Calu3 (cell line): ENCODE results near the gene CST5. TPM values are rescaled to one million over a fixed set of nuclear protein-coding genes. Genes with fewer than 3 reads are reported as not detected.
A peak's percentile ranks its signal among the peaks of the same experiment; 100 is the strongest.
"Not testable (repeated sequence)": the region's sequence is repeated elsewhere in the genome, so short reads cannot be mapped to it uniquely, and the experiment has no call there.

Experiments used
- BruUV-seq: library from RNA; stranded (reverse); fragments of 400-500 nt; replicated peaks from 2 replicates; lab custom pipeline; 2021; lab: Mats Ljungman, UMichigan
- CTCF ChIA-PET: fragments of 300-600 bp; sonication (Branson Sonifier 250); formaldehyde crosslinking; loops from one replicate; lab custom pipeline; 2022; ENCODE audit warnings: antibody characterized with exemption; lab: Charles Lee
- DNase-seq: peaks from one replicate; pipeline ENCODE4 v3.0.0; 2022
- H3K27ac Mint-ChIP-seq: one replicate; pipeline ENCODE4 v1.8.0; 2022; ENCODE audit warnings: mixed read lengths; ENCODE audit not compliant: unreplicated experiment
- H3K27me3 Mint-ChIP-seq: one replicate; pipeline ENCODE4 v1.8.0; 2022; ENCODE audit warnings: mixed read lengths; ENCODE audit not compliant: unreplicated experiment
- H3K36me3 Mint-ChIP-seq: one replicate; pipeline ENCODE4 v1.8.0; 2022; ENCODE audit warnings: mild to moderate bottlenecking, moderate library complexity, mixed read lengths; ENCODE audit not compliant: insufficient read depth, unreplicated experiment
- H3K4me1 Mint-ChIP-seq: one replicate; pipeline ENCODE4 v1.8.0; 2022; ENCODE audit warnings: mild to moderate bottlenecking, low read depth, mixed read lengths; ENCODE audit not compliant: unreplicated experiment
- H3K4me3 Mint-ChIP-seq: one replicate; pipeline ENCODE4 v1.8.0; 2022; ENCODE audit warnings: mild to moderate bottlenecking, low read depth, moderate library complexity, mixed read lengths; ENCODE audit not compliant: unreplicated experiment
- H3K9me3 Mint-ChIP-seq: one replicate; pipeline ENCODE4 v1.8.0; 2022; ENCODE audit warnings: low read depth, mixed read lengths; ENCODE audit not compliant: unreplicated experiment
- intact Hi-C: fragments of 100-400 bp; cut with micrococcal nuclease; formaldehyde crosslinking; loops from one replicate; pipeline ENCODE4 v1.10.0; 2022; ENCODE audit not compliant: unreplicated experiment
- total RNA-seq: library from RNA; stranded (reverse); gene quantifications from 2 replicates; pipeline ENCODE4 v1.2.3, GENCODE V29; 2022
- TF ChIP-seq, protein P1 (sequence below): fragments of 200-600 bp; IDR thresholded peaks from one replicate; pipeline ENCODE4 v1.8.0; 2022; ENCODE audit warnings: antibody characterized with exemption; ENCODE audit not compliant: unreplicated experiment

The CST5 gene
- total RNA-seq, 1 experiment from 2014 or later, result not detected

DNA sequence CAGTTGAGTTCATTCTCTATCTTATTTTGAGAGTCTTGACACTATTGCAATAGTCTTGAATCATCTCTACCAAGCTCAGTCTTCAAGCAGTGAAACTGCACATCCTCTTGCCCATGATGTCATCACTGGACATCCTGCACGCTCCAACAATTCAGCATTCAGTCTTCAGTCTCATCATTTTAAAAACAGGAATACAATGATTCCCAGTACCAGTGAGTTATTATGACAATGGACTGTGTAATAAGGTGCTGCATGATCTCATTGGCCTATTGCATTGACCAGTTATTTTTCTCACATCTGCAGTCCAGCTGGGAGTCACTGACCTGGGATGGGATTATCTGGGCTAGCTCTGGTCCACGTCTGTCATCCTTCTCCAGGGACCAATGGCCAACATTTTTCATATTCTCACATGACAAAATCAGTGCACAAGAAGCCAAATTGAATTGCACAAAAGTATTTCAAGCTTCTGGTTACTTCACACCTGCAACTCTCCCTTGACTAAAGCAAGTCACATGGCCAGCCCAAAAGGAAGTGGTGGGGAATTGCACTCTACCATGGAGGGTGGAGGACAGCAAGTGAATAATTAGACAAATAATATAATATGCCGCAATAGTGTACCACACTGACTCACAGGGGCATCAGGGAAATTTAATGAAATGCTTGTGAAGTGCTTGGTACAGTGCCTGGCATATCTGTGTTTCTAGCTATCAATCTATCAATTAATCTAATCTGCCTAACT lies 46.6 kb downstream of the CST5 start:
- TF ChIP-seq, protein P1, sequence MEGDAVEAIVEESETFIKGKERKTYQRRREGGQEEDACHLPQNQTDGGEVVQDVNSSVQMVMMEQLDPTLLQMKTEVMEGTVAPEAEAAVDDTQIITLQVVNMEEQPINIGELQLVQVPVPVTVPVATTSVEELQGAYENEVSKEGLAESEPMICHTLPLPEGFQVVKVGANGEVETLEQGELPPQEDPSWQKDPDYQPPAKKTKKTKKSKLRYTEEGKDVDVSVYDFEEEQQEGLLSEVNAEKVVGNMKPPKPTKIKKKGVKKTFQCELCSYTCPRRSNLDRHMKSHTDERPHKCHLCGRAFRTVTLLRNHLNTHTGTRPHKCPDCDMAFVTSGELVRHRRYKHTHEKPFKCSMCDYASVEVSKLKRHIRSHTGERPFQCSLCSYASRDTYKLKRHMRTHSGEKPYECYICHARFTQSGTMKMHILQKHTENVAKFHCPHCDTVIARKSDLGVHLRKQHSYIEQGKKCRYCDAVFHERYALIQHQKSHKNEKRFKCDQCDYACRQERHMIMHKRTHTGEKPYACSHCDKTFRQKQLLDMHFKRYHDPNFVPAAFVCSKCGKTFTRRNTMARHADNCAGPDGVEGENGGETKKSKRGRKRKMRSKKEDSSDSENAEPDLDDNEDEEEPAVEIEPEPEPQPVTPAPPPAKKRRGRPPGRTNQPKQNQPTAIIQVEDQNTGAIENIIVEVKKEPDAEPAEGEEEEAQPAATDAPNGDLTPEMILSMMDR, result no peak
- intact Hi-C loops, result no loop called here
- Mint-ChIP-seq H3K4me1 (no peaks in the 10 kb centered on the region), H3K9me3 (no peaks in the 10 kb centered on the region), H3K27me3 (peaks cover 2% of the 10 kb centered on the region), H3K36me3 (no peaks in the 10 kb centered on the region), H3K27ac (no peak overlapping the region), H3K4me3 (no peak overlapping the region)
- CTCF ChIA-PET, result no interaction called here
- BruUV-seq, result no TSS peak
- no peak for DNase-seq

DNA sequence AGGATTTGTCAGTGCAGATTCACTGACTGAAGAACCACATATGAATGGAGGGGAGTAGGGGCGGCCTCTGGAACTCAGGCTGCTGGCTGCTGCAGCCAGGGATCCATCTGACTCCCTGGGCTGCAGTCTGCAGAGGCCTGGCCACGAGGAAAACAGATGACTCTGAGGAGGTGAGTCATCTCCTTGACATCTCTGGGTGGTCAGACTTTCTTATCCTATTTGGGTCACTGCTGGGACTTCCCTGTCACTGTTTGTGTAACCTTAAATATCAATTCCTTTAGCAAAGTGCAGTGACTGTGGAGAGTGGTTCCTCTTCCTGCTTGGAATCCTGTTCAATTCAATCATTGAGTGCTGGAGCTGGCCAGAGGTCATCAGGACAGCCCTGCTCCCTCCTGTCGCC lies 47.6 kb downstream of the CST5 start:
- H3K9me3 Mint-ChIP-seq, CTCF ChIA-PET: not testable (repeated sequence)

DNA sequence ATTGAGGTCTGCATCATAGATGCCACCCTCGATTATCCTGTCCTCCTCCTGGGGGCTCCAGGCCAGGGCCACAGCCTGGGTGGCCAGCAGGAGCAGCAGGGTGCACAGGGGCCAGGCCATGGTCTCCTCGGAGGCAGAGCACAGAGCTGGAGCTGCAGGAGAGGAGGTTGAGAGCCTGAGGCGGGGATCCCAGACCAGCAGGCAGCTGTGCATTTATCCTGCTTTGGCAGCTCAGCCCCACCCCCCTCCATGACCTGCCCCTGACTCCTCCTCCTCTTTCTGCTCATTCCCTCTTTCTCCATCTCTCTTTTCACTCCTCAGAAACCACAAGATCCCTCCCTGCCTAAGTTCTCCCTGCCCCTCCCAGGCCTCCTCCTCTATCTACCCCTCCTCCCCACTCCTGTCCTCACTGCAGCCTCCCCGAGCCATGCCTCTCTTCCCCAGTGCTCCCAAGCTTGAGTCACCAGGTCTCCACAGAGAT lies 53.0 kb downstream of the CST5 start, which contains the start of gene CST2:
TSS of gene CST2 (minus strand) at position 189 of the 481 bp plus-strand sequence. CDS start at position 120, 69 bp downstream.
- CTCF ChIA-PET, result no interaction called here
- H3K27ac Mint-ChIP-seq, result no peak within 1 kb of the TSS
- DNase-seq, result no peak
- no peaks in the 10 kb centered on the region for H3K9me3 Mint-ChIP-seq
- H3K36me3 Mint-ChIP-seq, result no peaks in the 10 kb centered on the region
- no TSS peak for BruUV-seq
- H3K4me3 Mint-ChIP-seq, result no peak within 1 kb of the TSS
- no peaks in the 10 kb centered on the region for H3K4me1 Mint-ChIP-seq
- intact Hi-C loops, result no loop called here
- H3K27me3 Mint-ChIP-seq, result no peaks in the 10 kb centered on the region
- TF ChIP-seq, protein P1, result no peak

More for the DNA sequence above, 47.6 kb downstream of the CST5 start:
- BruUV-seq, H3K4me3 Mint-ChIP-seq, H3K27ac Mint-ChIP-seq, H3K4me1 Mint-ChIP-seq, intact Hi-C loops, H3K27me3 Mint-ChIP-seq, H3K36me3 Mint-ChIP-seq: not testable (repeated sequence)
- peak; percentile 1 for DNase-seq

Other genes with a start within 250 kb of the CST5 start
- gene CST3, start 241.8 kb downstream of the CST5 start, total RNA-seq, result 95.7 and 107 TPM in 2 replicates
- gene CST4, start 190.7 kb downstream of the CST5 start, total RNA-seq, result not detected in 2 replicates
- gene CST1, start 128.8 kb downstream of the CST5 start, total RNA-seq, result 0.69 and 1.2 TPM in 2 replicates
- not detected in 2 replicates for gene CST2, start 53.0 kb downstream of the CST5 start, total RNA-seq
- gene GGTLC1, start 109.0 kb upstream of the CST5 start, total RNA-seq, result not detected in 2 replicates